CD4-positive, alpha-beta T cell (primary cell): ENCODE results near the gene THRB. TPM values are rescaled to one million over a fixed set of nuclear protein-coding genes. Genes with fewer than 3 reads are reported as not detected.

Source experiments
- ATAC-seq: fragments of 200-7000 bp; cut with Tn5 transposase; one replicate; pipeline ENCODE4 v1.10.0; 2022; ENCODE audit warnings: mild to moderate bottlenecking; ENCODE audit not compliant: poor library complexity
- CTCF ChIA-PET: fragments of 350-600 bp; sonication (Branson Sonifier 250); formaldehyde crosslinking; loops from one replicate; lab custom pipeline; 2021; ENCODE audit warnings: antibody characterized with exemption, inconsistent platforms; lab: Charles Lee
- POLR2A ChIA-PET: fragments of 350-600 bp; sonication (Branson Sonifier 250); formaldehyde crosslinking; loops from one replicate; lab custom pipeline; 2021; ENCODE audit warnings: antibody characterized with exemption, inconsistent platforms; lab: Charles Lee
- DNase-seq, 14 experiments: peaks; one replicate each; pipeline ENCODE4 v3.0.0-alpha.2; 2013 to 2020; ENCODE audit warnings: mixed read lengths in 2 of 14
- H3K27ac ChIP-seq, 2 donors: one replicate each; pipeline versions ENCODE4 v1.5.1 to v1.7.0; 2013; ENCODE audit warnings: low read length in 2 of 2, low read depth in 1 of 2, mild to moderate bottlenecking in 1 of 2
- H3K27me3 ChIP-seq, 2 experiments: 1 replicate in 1 of 2; 2 replicates in 1 of 2; pipeline versions ENCODE4 v1.6.1 to v1.7.0; 2013; ENCODE audit warnings: low read length in 2 of 2, control low read depth in 1 of 2, mild to moderate bottlenecking in 1 of 2, moderate library complexity in 1 of 2; ENCODE audit not compliant: insufficient read depth in 2 of 2, control insufficient read depth in 1 of 2
- H3K36me3 ChIP-seq: one replicate; pipeline ENCODE4 v1.6.1; 2013; ENCODE audit warnings: low read length, control low read depth; ENCODE audit not compliant: insufficient read depth
- H3K4me1 ChIP-seq: one replicate; pipeline ENCODE4 v1.6.1; 2013; ENCODE audit warnings: low read length, control low read depth; ENCODE audit not compliant: insufficient read depth
- H3K4me3 ChIP-seq: one replicate; pipeline ENCODE4 v1.5.1; 2013; ENCODE audit warnings: mild to moderate bottlenecking, low read length, moderate library complexity
- H3K9me3 ChIP-seq, 2 experiments: 1 replicate in 1 of 2; 2 replicates in 1 of 2; pipeline versions ENCODE4 v1.6.1 to v1.7.0; 2013; ENCODE audit warnings: low read length in 2 of 2, mild to moderate bottlenecking in 2 of 2, control low read depth in 1 of 2, moderate library complexity in 1 of 2; ENCODE audit not compliant: control insufficient read depth in 1 of 2, insufficient read depth in 1 of 2
- H3K27ac Mint-ChIP-seq: one replicate; pipeline ENCODE4 v1.8.0; 2020; ENCODE audit warnings: mixed read lengths
- H3K27me3 Mint-ChIP-seq: one replicate; pipeline ENCODE4 v1.8.0; 2021; ENCODE audit warnings: mixed read lengths
- H3K36me3 Mint-ChIP-seq: one replicate; pipeline ENCODE4 v1.8.0; 2021; ENCODE audit warnings: low read depth, mixed read lengths
- H3K4me1 Mint-ChIP-seq: one replicate; pipeline ENCODE4 v1.8.0; 2021; ENCODE audit warnings: low read depth, mixed read lengths
- H3K4me3 Mint-ChIP-seq: one replicate; pipeline ENCODE4 v1.8.0; 2020; ENCODE audit warnings: mild to moderate bottlenecking, mixed read lengths
- H3K9me3 Mint-ChIP-seq: one replicate; pipeline ENCODE4 v1.8.0; 2020; ENCODE audit warnings: mixed read lengths
- intact Hi-C, 2 experiments: fragments of 100-400 bp; cut with DNase I in 1 of 2; cut with micrococcal nuclease in 1 of 2; formaldehyde crosslinking; loops; one replicate each; pipeline versions ENCODE4 v1.15.1 to v1.9.0; 2023 to 2025; cut with DNase I, micrococcal nuclease
- total RNA-seq, 174 experiments: library from RNA in 2 of 174; stranded (reverse) in 2 of 174; gene quantifications; one replicate each; pipeline ENCODE4 v1.2.3 and lab custom pipeline; 2021 to 2026
- TF ChIP-seq, protein P1 (sequence below): fragments of 200-600 bp; IDR thresholded peaks from one replicate; pipeline ENCODE4 v1.8.0; 2022; ENCODE audit warnings: antibody characterized with exemption, mild to moderate bottlenecking

The THRB gene
- total RNA-seq, 2 experiments from 2014 or later = not detected

- Mint-ChIP-seq H3K27ac (no peak overlapping the region), H3K4me3 (no peak overlapping the region), H3K27me3 (no peaks in the 10 kb centered on the region), H3K36me3 (no peaks in the 10 kb centered on the region), H3K9me3 (peaks cover 6% of the 10 kb centered on the region), H3K4me1 (no peaks in the 10 kb centered on the region)
- TF ChIP-seq, protein P1, sequence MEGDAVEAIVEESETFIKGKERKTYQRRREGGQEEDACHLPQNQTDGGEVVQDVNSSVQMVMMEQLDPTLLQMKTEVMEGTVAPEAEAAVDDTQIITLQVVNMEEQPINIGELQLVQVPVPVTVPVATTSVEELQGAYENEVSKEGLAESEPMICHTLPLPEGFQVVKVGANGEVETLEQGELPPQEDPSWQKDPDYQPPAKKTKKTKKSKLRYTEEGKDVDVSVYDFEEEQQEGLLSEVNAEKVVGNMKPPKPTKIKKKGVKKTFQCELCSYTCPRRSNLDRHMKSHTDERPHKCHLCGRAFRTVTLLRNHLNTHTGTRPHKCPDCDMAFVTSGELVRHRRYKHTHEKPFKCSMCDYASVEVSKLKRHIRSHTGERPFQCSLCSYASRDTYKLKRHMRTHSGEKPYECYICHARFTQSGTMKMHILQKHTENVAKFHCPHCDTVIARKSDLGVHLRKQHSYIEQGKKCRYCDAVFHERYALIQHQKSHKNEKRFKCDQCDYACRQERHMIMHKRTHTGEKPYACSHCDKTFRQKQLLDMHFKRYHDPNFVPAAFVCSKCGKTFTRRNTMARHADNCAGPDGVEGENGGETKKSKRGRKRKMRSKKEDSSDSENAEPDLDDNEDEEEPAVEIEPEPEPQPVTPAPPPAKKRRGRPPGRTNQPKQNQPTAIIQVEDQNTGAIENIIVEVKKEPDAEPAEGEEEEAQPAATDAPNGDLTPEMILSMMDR = no peak
- Histone ChIP-seq H3K4me1 (no peaks in the 10 kb centered on the region), H3K36me3 (no peaks in the 10 kb centered on the region), H3K9me3 (peaks cover 0 to 4% of the 10 kb centered on the region in 2 experiments), H3K27me3 (no peaks in the 10 kb centered on the region), H3K4me3 (no peak overlapping the region), H3K27ac (no peak overlapping the region)
- POLR2A ChIA-PET = no interaction called here
- ATAC-seq (no peak), DNase-seq (no peak)
- CTCF ChIA-PET = no interaction called here
- intact Hi-C loops = no loop called here
Observed at GRCh38 chr3:24462737-24463136, 31.9 kb downstream of the THRB start.

DNA sequence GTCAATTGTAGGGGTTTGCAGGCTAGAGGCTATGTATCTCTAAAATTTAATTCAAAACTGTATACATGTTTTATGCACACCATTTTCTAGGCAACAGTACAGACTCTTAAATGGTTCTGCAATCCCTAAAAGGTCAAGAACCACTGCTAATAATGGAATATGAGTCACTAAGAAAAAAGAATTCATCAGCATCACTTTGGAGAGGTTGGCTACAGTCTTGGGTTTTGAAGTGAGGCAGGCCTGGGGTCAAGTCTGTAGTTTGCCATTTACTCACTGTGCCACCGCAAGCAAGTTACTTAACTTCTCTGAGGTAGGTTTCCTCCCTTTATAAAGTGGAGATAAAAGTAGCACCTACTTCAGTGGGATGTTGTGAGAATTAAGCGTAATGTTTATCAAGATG, 33.7 kb downstream of the THRB start:
- CTCF ChIA-PET = no interaction called here
- no peak overlapping the region for H3K4me3 Mint-ChIP-seq
- ATAC-seq = no peak

GRCh38 chr3:24457719-24458118, 36.9 kb downstream of the THRB start:
- H3K9me3 ChIP-seq = no peaks in the 10 kb centered on the region
- no peaks in the 10 kb centered on the region for H3K36me3 ChIP-seq
- ChIA-PET CTCF (no interaction called here), POLR2A (no interaction called here)
- intact Hi-C loops = no loop called here
- H3K4me3 ChIP-seq = no peak overlapping the region
- Mint-ChIP-seq H3K27ac (no peak overlapping the region), H3K4me1 (no peaks in the 10 kb centered on the region), H3K4me3 (no peak overlapping the region), H3K36me3 (no peaks in the 10 kb centered on the region), H3K27me3 (no peaks in the 10 kb centered on the region), H3K9me3 (peaks cover 4% of the 10 kb centered on the region)
- TF ChIP-seq, protein P1 = no peak
- ATAC-seq (no peak), DNase-seq (no peak)
- no peaks in the 10 kb centered on the region for H3K4me1 ChIP-seq
- H3K27me3 ChIP-seq = no peaks in the 10 kb centered on the region
- H3K27ac ChIP-seq = no peak overlapping the region

More for the DNA sequence above, 33.7 kb downstream of the THRB start:
- POLR2A ChIA-PET = no interaction called here
- intact Hi-C loops = no loop called here
- Mint-ChIP-seq H3K27me3 (no peaks in the 10 kb centered on the region), H3K4me1 (no peaks in the 10 kb centered on the region), H3K27ac (no peak overlapping the region), H3K9me3 (peaks cover 3% of the 10 kb centered on the region), H3K36me3 (no peaks in the 10 kb centered on the region)
- DNase-seq = no peak
- TF ChIP-seq, protein P1 = no peak
- no peaks in the 10 kb centered on the region for H3K4me1 ChIP-seq
- H3K4me3 ChIP-seq = no peak overlapping the region
- H3K27ac ChIP-seq = no peak overlapping the region
- H3K9me3 ChIP-seq = peaks cover 0 to 4% of the 10 kb centered on the region in 2 experiments
- H3K36me3 ChIP-seq = no peaks in the 10 kb centered on the region
- no peaks in the 10 kb centered on the region for H3K27me3 ChIP-seq
